Esophagus squamous epithelium (tissue), 5 donors: ENCODE data around the gene LAD1. TPM values are rescaled to one million over a fixed set of nuclear protein-coding genes. Genes with fewer than 3 reads are reported as not detected.

ENCODE experiments used
- DNase-seq: peaks from one replicate; lab custom pipeline; 2025; lab: John Stamatoyannopoulos, UW
- H3K27ac ChIP-seq, 4 donors: fragments of 200-600 bp; sonication (generic); one replicate each; pipeline ENCODE4 v1.5.1; 2016 to 2019; ENCODE audit warnings: mild to moderate bottlenecking in 1 of 4
- H3K27me3 ChIP-seq, 4 donors: fragments of 200-600 bp; sonication (generic); 1 replicate in 3 of 4; 2 replicates in 1 of 4; pipeline versions ENCODE4 v1.5.1 to v1.6.0; 2017 to 2021; ENCODE audit warnings: antibody characterized with exemption in 1 of 4
- H3K36me3 ChIP-seq, 3 donors: fragments of 200-600 bp; sonication (generic); one replicate each; pipeline ENCODE4 v1.5.1; 2016 to 2019
- H3K4me1 ChIP-seq, 3 donors: fragments of 200-600 bp; sonication (generic); one replicate each; pipeline ENCODE4 v1.5.1; 2017 to 2019
- H3K4me3 ChIP-seq, 4 donors: fragments of 200-600 bp; sonication (generic); 1 replicate in 3 of 4; 2 replicates in 1 of 4; pipeline ENCODE4 v1.5.1; 2016 to 2019; ENCODE audit warnings: mild to moderate bottlenecking in 2 of 4, moderate library complexity in 1 of 4
- H3K9me3 ChIP-seq, 3 donors: fragments of 200-600 bp; sonication (generic); one replicate each; pipeline ENCODE4 v1.5.1; 2016 to 2019
- CTCF ChIP-seq, 6 experiments: fragments of 450-650 bp in 4 of 6; fragments of 200-600 bp in 2 of 6; sonication (generic) in 2 of 6; IDR thresholded peaks; one replicate each; pipeline ENCODE4 v1.5.1; 2016 to 2019; ENCODE audit warnings: antibody characterized with exemption in 6 of 6, mild to moderate bottlenecking in 4 of 6, moderate library complexity in 4 of 6
- POLR2A ChIP-seq, 4 donors: fragments of 450-650 bp; IDR thresholded peaks; one replicate each; pipeline ENCODE4 v1.6.1; 2017; ENCODE audit warnings: antibody characterized with exemption in 4 of 4, mild to moderate bottlenecking in 4 of 4, moderate library complexity in 3 of 4
- WGBS, 2 donors: methylation state at CpG; one replicate each; pipeline ENCODE4 v1.1.5; 2018; 5-methylcytosine and 5-hydroxymethylcytosine counted together
- intact Hi-C: fragments of 100-400 bp; cut with DNase I; formaldehyde crosslinking; loops from one replicate; pipeline ENCODE4 v1.15.0; 2022
- total RNA-seq, 4 donors: library from RNA; depleted of rRNA; stranded (reverse); fragments of >200 nt; gene quantifications; one replicate each; pipeline ENCODE4 v1.1.0, GENCODE V29; 2016
- donor health status: DM: yes; HTN: yes; CAD: no.

The LAD1 gene
- total RNA-seq, 4 donors from 2014 or later = 242 to 377 (median 320) TPM

- 73% methylated on average over 16 to 18 of the region's 18 CpGs for WGBS, 2 donors
- no peak overlapping the region for H3K27ac ChIP-seq
- H3K4me1 ChIP-seq = peaks cover 0 to 19% (median 0%) of the 10 kb centered on the region in 3 donors
- no peak overlapping the region for H3K4me3 ChIP-seq
- DNase-seq = no peak
- TF ChIP-seq POLR2A (IDR thresholded peaks at IDR 0.05) (no peak), CTCF (IDR thresholded peaks at IDR 0.05) (no peak)
- no peaks in the 10 kb centered on the region for H3K36me3 ChIP-seq
- peaks cover 0 to 6% (median 0%) of the 10 kb centered on the region in 4 donors for H3K27me3 ChIP-seq
- H3K9me3 ChIP-seq = no peaks in the 10 kb centered on the region
- intact Hi-C loops = no loop called here
Measured at GRCh38 chr1:201429736-201430501, 30.8 kb upstream of the LAD1 start.

- TF ChIP-seq CTCF (IDR thresholded peaks at IDR 0.05) = no peak
- TF ChIP-seq POLR2A (IDR thresholded peaks at IDR 0.05) = no peak
- H3K36me3 ChIP-seq = no peaks in the 10 kb centered on the region
- 0 to 57% methylated on average over 1 to 3 of the region's 6 CpGs for WGBS, 2 donors
- no peak for DNase-seq
- intact Hi-C loops = no loop called here
- H3K9me3 ChIP-seq = no peaks in the 10 kb centered on the region
- H3K4me3 ChIP-seq = no peak overlapping the region
- H3K4me1 ChIP-seq = peaks cover 0 to 15% (median 0%) of the 10 kb centered on the region in 3 donors
- peaks cover 0 to 6% (median 0%) of the 10 kb centered on the region in 4 donors for H3K27me3 ChIP-seq
- H3K27ac ChIP-seq = no peak overlapping the region
Measured at GRCh38 chr1:201427963-201428362, 28.8 kb upstream of the LAD1 start.

GRCh38 chr1:201426479-201427310, 27.6 kb upstream of the LAD1 start:
- intact Hi-C loops = no loop called here
- Histone ChIP-seq H3K36me3 (no peaks in the 10 kb centered on the region), H3K9me3 (no peaks in the 10 kb centered on the region), H3K27ac (no peak overlapping the region), H3K4me1 (peaks cover 0 to 15% (median 0%) of the 10 kb centered on the region in 3 donors), H3K27me3 (peaks cover 0 to 6% (median 0%) of the 10 kb centered on the region in 4 donors), H3K4me3 (no peak overlapping the region)
- DNase-seq = no peak
- TF ChIP-seq POLR2A (IDR thresholded peaks at IDR 0.05) = no peak
- no peak for TF ChIP-seq CTCF (IDR thresholded peaks at IDR 0.05)
- 66 to 81% methylated on average over 6 to 10 of the region's 15 CpGs for WGBS, 2 donors

GRCh38 chr1:201424146-201424545, 25.0 kb upstream of the LAD1 start:
- H3K4me3 ChIP-seq = no peak overlapping the region
- no peaks in the 10 kb centered on the region for H3K27me3 ChIP-seq
- peaks cover 0 to 9% (median 0%) of the 10 kb centered on the region in 3 donors for H3K4me1 ChIP-seq
- H3K27ac ChIP-seq = no peak overlapping the region
- DNase-seq = no peak
- H3K36me3 ChIP-seq = no peaks in the 10 kb centered on the region
- H3K9me3 ChIP-seq = no peaks in the 10 kb centered on the region
- TF ChIP-seq CTCF (IDR thresholded peaks at IDR 0.05) (no peak), POLR2A (IDR thresholded peaks at IDR 0.05) (no peak)
- intact Hi-C loops = no loop called here
- no CpG with 5 or more reads among the region's 2 CpGs for WGBS, 2 donors

- H3K27ac ChIP-seq = no peak overlapping the region
- TF ChIP-seq POLR2A (IDR thresholded peaks at IDR 0.05) = no peak
- no peaks in the 10 kb centered on the region for H3K9me3 ChIP-seq
- no peak for DNase-seq
- no peaks in the 10 kb centered on the region for H3K27me3 ChIP-seq
- WGBS, 2 donors = 88 to 90% methylated on average over 5 of the region's 6 CpGs
- no peaks in the 10 kb centered on the region for H3K36me3 ChIP-seq
- no peak overlapping the region for H3K4me3 ChIP-seq
- H3K4me1 ChIP-seq = peaks cover 0 to 9% (median 0%) of the 10 kb centered on the region in 3 donors
- intact Hi-C loops = no loop called here
Measured at GRCh38 chr1:201423655-201424054, 24.5 kb upstream of the LAD1 start.
